GM12891 (cell line): ENCODE data around the gene ZEB1.
"Not testable (repeated sequence)": the region's sequence is repeated elsewhere in the genome, so short reads cannot be mapped to it uniquely, and the experiment has no call there.

Source experiments
- DNase-seq: peaks from one replicate; pipeline ENCODE4 v3.0.0; 2011; ENCODE audit warnings: low spot score; ENCODE audit not compliant: insufficient read length
- FAIRE-seq: peaks from 2 replicates; lab custom pipeline; 2011; peaks lifted over from hg19 to GRCh38; lab: Jason Lieb, UNC
- PAX5 ChIP-seq: IDR thresholded peaks from 2 replicates; pipeline ENCODE4 v1.6.1; 2011; ENCODE audit warnings: low read length, moderate library complexity, mild to moderate bottlenecking; ENCODE audit not compliant: insufficient read depth, severe bottlenecking
- POLR2A ChIP-seq: IDR thresholded peaks from 2 replicates; pipeline ENCODE4 v1.6.1; 2011; ENCODE audit warnings: low read depth, low read length, control low read depth
- POLR2AphosphoS5 ChIP-seq: IDR thresholded peaks from 2 replicates; pipeline ENCODE4 v1.6.1; 2011; ENCODE audit warnings: low read depth, low read length, control low read depth
- POU2F2 ChIP-seq: IDR thresholded peaks from 2 replicates; pipeline ENCODE4 v1.6.1; 2011; ENCODE audit warnings: low read depth, mild to moderate bottlenecking, control low read depth, low read length, moderate library complexity
- SPI1 ChIP-seq: IDR thresholded peaks from 2 replicates; pipeline ENCODE4 v1.6.1; 2011; ENCODE audit warnings: low read depth, low read length, control low read depth
- TAF1 ChIP-seq: IDR thresholded peaks from 2 replicates; pipeline ENCODE4 v1.6.1; 2011; ENCODE audit warnings: low read depth, low read length, control low read depth

ZEB1 gene

GRCh38 chr10:31343551-31343950, 24.5 kb downstream of the ZEB1 start:
- FAIRE-seq (no peak), DNase-seq (no peak)
- no peak for TF ChIP-seq POLR2AphosphoS5
- TF ChIP-seq POLR2A = no peak

GRCh38 chr10:31345886-31346285, 26.9 kb downstream of the ZEB1 start:
- TF ChIP-seq SPI1 = no peak
- no peak for TF ChIP-seq POU2F2
- no peak for TF ChIP-seq TAF1
- TF ChIP-seq PAX5 = no peak
- TF ChIP-seq POLR2A = no peak
- no peak for TF ChIP-seq POLR2AphosphoS5
- DNase-seq (no peak), FAIRE-seq (no peak)

GRCh38 chr10:31346953-31347352, 27.9 kb downstream of the ZEB1 start:
- FAIRE-seq = no peak
- TF ChIP-seq POU2F2 = no peak
- TF ChIP-seq POLR2AphosphoS5 = no peak
- TF ChIP-seq TAF1 = no peak
- no peak for TF ChIP-seq POLR2A
- TF ChIP-seq SPI1 = no peak
- TF ChIP-seq PAX5 = no peak
- no peak for DNase-seq

GRCh38 chr10:31347705-31348104, 28.7 kb downstream of the ZEB1 start:
- no peak for FAIRE-seq
- TF ChIP-seq POU2F2 (no peak), PAX5 (no peak), SPI1 (no peak), POLR2AphosphoS5 (no peak), POLR2A (no peak), TAF1 (no peak)
- no peak for DNase-seq

- no peak for DNase-seq
- TF ChIP-seq TAF1 (no peak), PAX5 (no peak), POLR2AphosphoS5 (no peak), POU2F2 (no peak), POLR2A (no peak), SPI1 (no peak)
- FAIRE-seq = no peak
Measured at GRCh38 chr10:31350891-31351290, 31.9 kb downstream of the ZEB1 start.

GRCh38 chr10:31352436-31353226, 33.6 kb downstream of the ZEB1 start:
- DNase-seq = no peak
- TF ChIP-seq POLR2AphosphoS5 (no peak), POU2F2 (no peak), TAF1 (no peak), SPI1 (no peak), PAX5 (no peak), POLR2A (no peak)
- peak; percentile 62 for FAIRE-seq

- DNase-seq (no peak), FAIRE-seq (peak; percentile 89)
- TF ChIP-seq POLR2AphosphoS5 = no peak
- no peak for TF ChIP-seq POU2F2
- peak; percentile 24; the same call in 1 of the 2 replicates for TF ChIP-seq SPI1
- TF ChIP-seq POLR2A = no peak
- TF ChIP-seq PAX5 = no peak
Measured at GRCh38 chr10:31353574-31353973, 34.6 kb downstream of the ZEB1 start.

GRCh38 chr10:31358688-31359330, 39.8 kb downstream of the ZEB1 start:
- DNase-seq (no peak), FAIRE-seq (peak; percentile 40)
- no peak for TF ChIP-seq POLR2AphosphoS5
- TF ChIP-seq POU2F2 = no peak
- no peak for TF ChIP-seq PAX5
- TF ChIP-seq SPI1 = no peak
- TF ChIP-seq POLR2A = no peak
- no peak for TF ChIP-seq TAF1

- FAIRE-seq (no peak), DNase-seq (no peak)
- TF ChIP-seq POU2F2 (no peak), PAX5 (no peak), POLR2AphosphoS5 (no peak), SPI1 (no peak)
Measured at GRCh38 chr10:31359979-31360378, 41.0 kb downstream of the ZEB1 start.

- FAIRE-seq, DNase-seq: not testable (repeated sequence)
Measured at GRCh38 chr10:31361475-31361874, 42.5 kb downstream of the ZEB1 start.
